Activated T-cell treated with anti-CD3 and anti-CD28 coated beads, Interleukin-2, amount 50 U/mL, for 48 hours (primary cell): ENCODE data around the gene AOAH.
"Not testable (repeated sequence)": the region's sequence is repeated elsewhere in the genome, so short reads cannot be mapped to it uniquely, and the experiment has no call there.

Source experiments
- DNase-seq, 2 experiments: peaks; one replicate each; pipeline ENCODE4 v3.0.0-alpha.2; 2020

Gene AOAH

DNA sequence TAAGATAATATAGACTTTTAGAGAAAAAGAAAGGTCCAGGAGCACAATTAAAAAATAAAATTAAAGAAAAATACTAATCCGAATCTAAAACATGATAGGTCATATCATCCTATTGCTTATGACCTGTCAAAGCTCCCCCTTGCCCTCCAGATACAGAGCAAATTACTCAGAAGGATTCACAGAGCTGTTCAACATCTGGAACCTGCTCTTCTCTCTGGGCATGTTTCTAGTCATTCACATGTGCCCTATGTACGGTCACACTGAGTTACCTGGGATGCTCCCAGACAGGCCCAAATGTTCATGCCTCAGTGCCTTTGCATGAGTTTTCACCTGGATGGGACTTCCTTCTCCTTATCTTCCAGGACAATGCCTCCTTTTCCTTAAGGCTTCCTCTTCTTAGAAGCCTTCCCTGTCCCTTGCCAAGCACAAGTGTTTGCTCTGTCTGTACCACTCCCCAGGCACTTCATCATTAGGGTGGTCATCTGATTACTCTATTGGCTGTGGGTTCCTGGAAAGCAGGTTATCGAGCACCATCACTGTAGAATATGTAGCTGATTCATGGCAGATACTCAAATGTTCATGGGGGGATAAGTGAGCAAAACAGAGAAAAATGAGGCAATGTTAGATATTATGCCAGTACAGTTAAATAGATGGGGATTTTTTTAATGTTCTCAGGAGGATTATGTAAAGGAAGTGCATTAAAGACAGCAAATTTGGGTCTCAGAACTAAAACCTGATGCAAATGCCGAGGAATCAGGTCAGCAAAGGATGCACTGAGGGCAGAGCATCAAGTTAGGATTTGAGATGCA lies 12.0 kb upstream of the AOAH start:
- no peak for DNase-seq

- DNase-seq, result no peak
Measured at GRCh38 chr7:36735172-36735571, 10.9 kb upstream of the AOAH start.

DNA sequence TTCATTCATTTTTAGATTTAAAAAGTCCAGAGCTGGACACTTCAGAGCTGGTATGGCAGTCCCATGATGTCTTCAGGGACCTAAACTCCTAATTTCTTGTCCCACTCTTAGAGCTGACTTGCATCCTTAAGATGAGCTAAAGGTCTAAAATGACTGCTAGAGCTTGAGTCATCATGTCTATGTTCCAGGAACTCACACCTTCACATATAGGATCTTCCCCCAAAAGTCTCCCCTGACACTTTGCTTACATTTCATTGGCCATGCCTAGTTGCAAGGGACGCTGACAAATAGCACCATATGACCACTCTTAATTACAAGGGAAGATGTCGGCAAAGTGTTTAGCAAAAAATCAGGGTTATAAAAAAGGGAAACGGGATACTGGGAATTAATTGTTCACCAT lies 10.4 kb upstream of the AOAH start:
- no peak for DNase-seq

- DNase-seq, result no peak
Measured at GRCh38 chr7:36733411-36733810, 9.1 kb upstream of the AOAH start.

DNA sequence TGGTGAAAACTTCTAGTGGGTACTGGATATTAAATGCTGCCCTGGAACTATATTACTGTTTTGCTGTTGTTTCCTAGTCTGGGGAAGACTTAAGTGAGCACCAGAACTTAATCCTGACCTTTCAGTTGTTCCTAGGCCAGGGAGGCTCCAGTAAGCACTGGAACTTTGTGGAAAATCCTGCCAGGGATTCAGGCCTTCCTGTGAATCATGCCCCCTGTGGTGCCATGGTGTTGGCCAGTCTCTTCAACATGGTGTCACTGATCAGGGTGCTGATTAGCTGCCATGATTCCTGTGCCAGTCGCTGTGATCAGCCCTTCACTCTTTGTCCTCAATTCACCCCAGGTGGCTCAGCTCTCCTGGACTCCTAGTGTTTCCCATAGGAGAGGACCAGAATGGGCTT lies 8.5 kb upstream of the AOAH start:
- no peak for DNase-seq

- DNase-seq, result no peak
Measured at GRCh38 chr7:36730046-36730445, 5.8 kb upstream of the AOAH start.

GRCh38 chr7:36728143-36728542 lies 3.8 kb upstream of the AOAH start:
- no peak for DNase-seq

DNA sequence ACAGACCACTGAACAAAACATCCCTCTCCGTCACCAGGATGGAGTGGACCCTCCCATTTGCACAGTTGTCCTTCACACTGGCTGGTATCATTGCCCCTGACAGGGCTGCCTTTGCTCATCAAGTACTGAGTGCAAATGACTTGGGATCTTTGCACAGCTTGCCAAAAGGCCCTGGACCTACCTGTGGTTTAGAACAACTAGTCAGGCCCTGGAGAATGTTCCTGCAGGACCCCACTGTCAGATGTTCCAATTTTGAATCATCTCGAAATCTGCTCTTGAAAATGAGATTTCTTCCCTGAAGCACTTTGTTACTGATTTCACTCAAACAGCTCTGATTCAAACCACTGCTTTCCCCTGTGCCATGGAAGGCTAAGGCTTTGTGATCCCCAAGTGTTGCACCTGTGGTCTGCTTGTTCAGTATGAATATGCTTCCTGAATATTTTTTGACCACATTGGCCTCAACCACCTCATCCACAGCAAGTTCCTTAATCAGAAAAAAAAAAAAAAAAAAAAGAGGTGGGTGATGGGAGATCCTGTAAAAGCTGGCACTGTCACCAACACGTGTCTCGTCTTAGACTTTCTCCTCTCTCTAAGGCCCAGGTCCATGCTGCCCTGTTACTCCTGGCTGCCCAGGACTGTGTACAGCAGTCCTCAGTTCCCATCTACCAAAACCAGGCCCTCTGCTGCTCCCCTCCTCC lies 2.7 kb upstream of the AOAH start:
- DNase-seq, result peak; percentile 59 to 64

- DNase-seq, result peak; percentile 57 to 59
Measured at GRCh38 chr7:36726311-36726710, 2.0 kb upstream of the AOAH start.

GRCh38 chr7:36724996-36725395 lies 702 bp upstream of the AOAH start:
- no peak for DNase-seq

DNA sequence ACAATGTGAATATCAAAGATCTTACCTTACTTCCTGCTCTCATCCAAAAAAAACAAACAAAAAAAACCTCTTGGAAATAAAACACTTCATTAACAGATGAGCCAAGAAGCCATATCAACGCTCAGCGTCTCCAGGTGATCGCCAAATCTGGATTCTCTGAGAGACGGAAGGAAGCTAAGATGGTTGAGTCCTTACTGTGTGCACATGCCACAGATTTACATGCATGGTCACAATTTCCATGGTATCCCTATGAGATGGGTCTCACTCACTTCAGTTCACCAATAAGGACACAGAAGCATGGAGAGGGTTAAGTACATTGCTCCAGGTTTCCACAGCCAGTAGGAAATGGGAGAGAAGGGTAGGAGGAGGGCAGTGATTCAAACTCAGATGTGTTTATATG lies 1.0 kb downstream of the AOAH start:
- DNase-seq, result no peak

- no peak for DNase-seq
Measured at GRCh38 chr7:36719083-36719632, 5.1 kb downstream of the AOAH start.

- DNase-seq, result no peak
Measured at GRCh38 chr7:36717586-36717985, 6.7 kb downstream of the AOAH start.

DNA sequence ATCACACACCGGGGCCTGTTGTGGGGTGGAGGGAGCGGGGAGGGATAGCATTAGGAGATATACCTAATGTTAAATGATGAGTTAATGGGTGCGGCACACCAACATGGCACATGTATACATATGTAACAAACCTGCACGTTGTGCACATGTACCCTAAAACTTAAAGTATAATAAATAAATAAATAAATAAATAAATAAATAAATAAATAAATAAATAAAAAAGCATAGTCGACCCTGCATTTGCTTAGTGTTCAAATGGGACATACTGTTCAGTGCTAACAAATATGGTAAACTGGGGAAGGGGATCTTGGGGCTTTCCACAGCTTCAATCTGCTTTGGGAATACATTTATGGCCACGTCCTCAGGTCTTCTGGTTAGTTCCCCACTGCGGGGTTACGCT lies 7.5 kb downstream of the AOAH start:
- not testable (repeated sequence) for DNase-seq

GRCh38 chr7:36712015-36712414 lies 12.3 kb downstream of the AOAH start:
- DNase-seq, result no peak

DNA sequence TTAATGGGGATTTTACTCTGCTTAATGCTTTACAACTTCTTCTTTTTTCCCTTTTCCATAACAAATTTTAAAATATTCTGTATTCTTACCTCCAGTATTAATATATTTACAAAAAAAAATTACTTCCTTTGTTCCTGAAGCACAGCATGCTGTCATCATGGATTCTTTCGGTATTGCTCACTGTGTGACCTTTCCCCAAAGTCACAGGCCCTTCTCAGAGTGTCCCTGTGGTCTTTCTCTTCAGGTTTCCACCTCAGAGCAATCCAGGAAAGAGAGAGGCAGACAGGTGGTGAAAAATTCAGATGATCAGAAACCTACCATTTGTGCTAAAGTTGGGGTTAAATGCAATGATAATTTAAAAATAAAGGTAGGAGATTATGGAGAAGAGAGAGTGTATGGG lies 13.0 kb downstream of the AOAH start:
- no peak for DNase-seq

GRCh38 chr7:36710186-36710791 lies 14.0 kb downstream of the AOAH start:
- DNase-seq, result no peak

DNA sequence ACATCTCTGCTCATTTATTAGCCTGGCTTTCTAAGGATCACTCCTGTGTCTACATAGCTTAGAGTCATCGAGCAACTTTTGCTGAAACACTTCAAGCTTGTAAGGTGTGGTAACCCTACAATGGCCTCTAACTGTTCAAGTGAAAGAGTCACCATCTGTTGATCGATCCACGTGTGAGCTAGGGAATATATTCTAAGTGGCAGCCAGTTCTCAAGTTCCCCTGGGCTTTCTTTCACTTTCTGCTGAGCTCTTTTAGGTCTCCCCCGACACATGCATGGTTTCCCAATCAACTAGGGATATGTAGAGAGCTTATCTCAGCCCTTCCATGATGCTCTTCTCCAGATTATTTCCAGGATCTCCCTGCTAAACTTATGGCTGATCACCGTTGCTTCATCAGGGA lies 15.5 kb downstream of the AOAH start:
- DNase-seq, result no peak

GRCh38 chr7:36707898-36708297 lies 16.4 kb downstream of the AOAH start:
- no peak for DNase-seq

DNA sequence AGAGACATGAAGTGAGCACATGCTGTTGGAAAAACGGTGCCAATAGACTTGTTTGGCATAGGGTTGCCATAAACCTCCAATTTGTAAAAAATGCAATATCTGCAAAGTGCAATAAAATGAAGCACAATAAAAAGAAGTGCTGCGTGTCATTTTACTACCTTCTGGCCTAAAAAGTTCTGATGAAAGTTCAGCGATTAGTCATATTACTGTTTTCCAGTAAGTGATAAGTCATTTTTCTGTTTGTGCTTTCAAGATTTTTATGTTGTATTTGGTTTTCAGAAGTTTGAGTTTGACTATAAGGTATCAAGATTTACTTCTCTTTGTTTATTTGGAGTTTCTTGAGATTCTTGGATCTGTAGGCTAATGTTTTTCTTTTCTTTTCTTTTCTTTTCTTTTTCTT lies 16.8 kb downstream of the AOAH start:
- no peak for DNase-seq

DNA sequence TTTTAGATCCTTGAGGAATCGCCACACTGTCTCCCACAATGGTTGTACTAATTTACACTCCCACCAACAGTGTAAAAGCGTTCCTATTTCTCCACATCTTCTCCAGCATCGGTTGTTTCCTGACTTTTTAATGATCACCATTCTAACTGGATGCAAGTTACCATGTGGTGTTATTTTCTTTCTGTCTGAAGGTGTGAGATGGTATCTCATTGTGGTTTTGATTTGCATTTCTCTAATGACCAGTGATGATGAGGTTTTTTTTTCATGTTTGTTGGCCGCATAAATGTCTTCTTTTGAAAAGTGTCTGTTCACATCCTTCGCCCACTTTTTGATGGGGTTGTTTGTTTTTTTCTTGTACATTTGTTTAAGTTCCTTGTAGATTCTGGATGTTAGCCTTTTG lies 20.4 kb downstream of the AOAH start:
- not testable (repeated sequence) for DNase-seq

DNA sequence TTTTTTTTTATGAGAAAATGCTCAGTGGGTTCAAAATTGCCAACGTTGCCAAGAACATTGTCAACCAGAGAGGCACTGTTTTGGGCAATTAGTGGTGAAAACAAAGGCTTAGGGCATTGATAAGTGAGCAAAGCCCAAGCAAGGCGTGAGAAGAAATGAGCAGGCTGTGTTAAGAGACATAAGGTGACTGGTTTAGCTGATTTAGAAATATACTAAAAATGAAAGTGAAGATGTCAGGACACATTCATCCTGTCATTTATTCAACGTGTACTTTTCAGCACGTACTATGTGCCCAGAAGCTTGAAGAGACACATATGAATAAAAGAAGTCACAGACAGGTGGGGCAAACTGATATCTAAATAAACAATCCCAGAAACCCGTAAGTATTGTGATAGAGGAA lies 31.8 kb downstream of the AOAH start:
- no peak for DNase-seq

GRCh38 chr7:36691983-36692382 lies 32.3 kb downstream of the AOAH start:
- DNase-seq, result no peak
